Measurements from ENCODE around the gene TXNDC15. TPM values are rescaled to one million over a fixed set of nuclear protein-coding genes. Genes with fewer than 3 reads are reported as not detected.

The TXNDC15 gene
- total RNA-seq, 2 donors from 2014 or later: 31.5 to 36.5 TPM

GRCh38 chr5:134913795-134914194 lies 39.6 kb downstream of the TXNDC15 start:
- DNase-seq: no peak
- no peaks in the 10 kb centered on the region for H3K9me3 ChIP-seq (ENCODE audit: control insufficient read depth, low read length, poor library complexity, severe bottlenecking)
- Mint-ChIP-seq H3K27me3 (no peaks in the 10 kb centered on the region), H3K27ac (no peak overlapping the region), H3K4me1 (peaks cover 12% of the 10 kb centered on the region), H3K4me3 (no peak overlapping the region), H3K36me3 (ENCODE audit: low read depth) (peaks cover 6% of the 10 kb centered on the region)
- no peak for ATAC-seq

- peaks cover 12% of the 10 kb centered on the region for H3K36me3 Mint-ChIP-seq (ENCODE audit: low read depth)
- ATAC-seq (no peak), DNase-seq (no peak)
- H3K27me3 Mint-ChIP-seq: no peaks in the 10 kb centered on the region
- H3K4me1 Mint-ChIP-seq: peaks cover 29% of the 10 kb centered on the region
- no peaks in the 10 kb centered on the region for H3K9me3 ChIP-seq (ENCODE audit: control insufficient read depth, low read length, poor library complexity, severe bottlenecking)
- H3K27ac Mint-ChIP-seq: no peak overlapping the region
- H3K4me3 Mint-ChIP-seq: no peak overlapping the region
Measured at GRCh38 chr5:134917070-134917815, 43.1 kb downstream of the TXNDC15 start.

GRCh38 chr5:134918861-134919260 lies 44.7 kb downstream of the TXNDC15 start:
- DNase-seq: no peak
- Mint-ChIP-seq H3K27me3 (no peaks in the 10 kb centered on the region), H3K4me3 (no peak overlapping the region), H3K4me1 (peaks cover 30% of the 10 kb centered on the region), H3K36me3 (ENCODE audit: low read depth) (peaks cover 14% of the 10 kb centered on the region), H3K27ac (no peak overlapping the region)
- no peak for ATAC-seq
- H3K9me3 ChIP-seq (ENCODE audit: control insufficient read depth, low read length, poor library complexity, severe bottlenecking): no peaks in the 10 kb centered on the region

GRCh38 chr5:134920848-134921575 lies 46.8 kb downstream of the TXNDC15 start:
- Mint-ChIP-seq H3K36me3 (ENCODE audit: low read depth) (peaks cover 14% of the 10 kb centered on the region), H3K27ac (no peak overlapping the region), H3K4me1 (peaks cover 30% of the 10 kb centered on the region), H3K4me3 (no peak overlapping the region), H3K27me3 (no peaks in the 10 kb centered on the region)
- ATAC-seq: no peak
- no peak for DNase-seq
- no peaks in the 10 kb centered on the region for H3K9me3 ChIP-seq (ENCODE audit: control insufficient read depth, low read length, poor library complexity, severe bottlenecking)

GRCh38 chr5:134932508-134932907 lies 58.3 kb downstream of the TXNDC15 start:
- no peaks in the 10 kb centered on the region for H3K27me3 Mint-ChIP-seq
- no peak for DNase-seq
- peaks cover 2% of the 10 kb centered on the region for H3K4me1 Mint-ChIP-seq
- H3K9me3 ChIP-seq (ENCODE audit: control insufficient read depth, low read length, poor library complexity, severe bottlenecking): no peaks in the 10 kb centered on the region
- H3K27ac Mint-ChIP-seq: no peak overlapping the region
- H3K36me3 Mint-ChIP-seq (ENCODE audit: low read depth): peaks cover 3% of the 10 kb centered on the region
- ATAC-seq: no peak
- H3K4me3 Mint-ChIP-seq: no peak overlapping the region

- Mint-ChIP-seq H3K27me3 (no peaks in the 10 kb centered on the region), H3K27ac (no peak overlapping the region), H3K36me3 (ENCODE audit: low read depth) (no peaks in the 10 kb centered on the region), H3K4me3 (no peak overlapping the region), H3K4me1 (peaks cover 6% of the 10 kb centered on the region)
- H3K9me3 ChIP-seq (ENCODE audit: control insufficient read depth, low read length, poor library complexity, severe bottlenecking): no peaks in the 10 kb centered on the region
- ATAC-seq (no peak), DNase-seq (no peak)
Measured at GRCh38 chr5:134934202-134934601, 60.0 kb downstream of the TXNDC15 start.

- no peaks in the 10 kb centered on the region for H3K9me3 ChIP-seq (ENCODE audit: control insufficient read depth, low read length, poor library complexity, severe bottlenecking)
- Mint-ChIP-seq H3K36me3 (ENCODE audit: low read depth) (no peaks in the 10 kb centered on the region), H3K4me3 (no peak overlapping the region), H3K27me3 (no peaks in the 10 kb centered on the region), H3K4me1 (peaks cover 4% of the 10 kb centered on the region), H3K27ac (no peak overlapping the region)
- ATAC-seq (no peak), DNase-seq (no peak)
Measured at GRCh38 chr5:134935711-134936602, 61.8 kb downstream of the TXNDC15 start.

- DNase-seq (no peak), ATAC-seq (no peak)
- H3K4me3 Mint-ChIP-seq: no peak overlapping the region
- H3K9me3 ChIP-seq (ENCODE audit: control insufficient read depth, low read length, poor library complexity, severe bottlenecking): no peaks in the 10 kb centered on the region
- H3K36me3 Mint-ChIP-seq (ENCODE audit: low read depth): no peaks in the 10 kb centered on the region
- no peak overlapping the region for H3K27ac Mint-ChIP-seq
- peaks cover 4% of the 10 kb centered on the region for H3K4me1 Mint-ChIP-seq
- H3K27me3 Mint-ChIP-seq: no peaks in the 10 kb centered on the region
Measured at GRCh38 chr5:134937526-134937925, 63.4 kb downstream of the TXNDC15 start.

GRCh38 chr5:134938030-134938429 lies 63.9 kb downstream of the TXNDC15 start:
- no peaks in the 10 kb centered on the region for H3K9me3 ChIP-seq (ENCODE audit: control insufficient read depth, low read length, poor library complexity, severe bottlenecking)
- no peak overlapping the region for H3K27ac Mint-ChIP-seq
- DNase-seq (no peak), ATAC-seq (no peak)
- H3K4me1 Mint-ChIP-seq: peaks cover 4% of the 10 kb centered on the region
- H3K36me3 Mint-ChIP-seq (ENCODE audit: low read depth): no peaks in the 10 kb centered on the region
- no peaks in the 10 kb centered on the region for H3K27me3 Mint-ChIP-seq
- H3K4me3 Mint-ChIP-seq: no peak overlapping the region

GRCh38 chr5:134939500-134939899 lies 65.3 kb downstream of the TXNDC15 start:
- H3K4me3 Mint-ChIP-seq: no peak overlapping the region
- no peaks in the 10 kb centered on the region for H3K9me3 ChIP-seq (ENCODE audit: control insufficient read depth, low read length, poor library complexity, severe bottlenecking)
- H3K4me1 Mint-ChIP-seq: peaks cover 4% of the 10 kb centered on the region
- no peak overlapping the region for H3K27ac Mint-ChIP-seq
- DNase-seq: no peak
- H3K27me3 Mint-ChIP-seq: no peaks in the 10 kb centered on the region
- no peak for ATAC-seq
- no peaks in the 10 kb centered on the region for H3K36me3 Mint-ChIP-seq (ENCODE audit: low read depth)

- no peak overlapping the region for H3K4me3 Mint-ChIP-seq
- no peaks in the 10 kb centered on the region for H3K27me3 Mint-ChIP-seq
- ATAC-seq (no peak), DNase-seq (no peak)
- H3K27ac Mint-ChIP-seq: no peak overlapping the region
- H3K36me3 Mint-ChIP-seq (ENCODE audit: low read depth): no peaks in the 10 kb centered on the region
- no peaks in the 10 kb centered on the region for H3K9me3 ChIP-seq (ENCODE audit: control insufficient read depth, low read length, poor library complexity, severe bottlenecking)
- no peaks in the 10 kb centered on the region for H3K4me1 Mint-ChIP-seq
Measured at GRCh38 chr5:134943547-134943946, 69.4 kb downstream of the TXNDC15 start.

GRCh38 chr5:134944630-134945029 lies 70.5 kb downstream of the TXNDC15 start:
- Mint-ChIP-seq H3K36me3 (ENCODE audit: low read depth) (no peaks in the 10 kb centered on the region), H3K4me1 (peaks cover 2% of the 10 kb centered on the region), H3K27me3 (no peaks in the 10 kb centered on the region), H3K4me3 (no peak overlapping the region), H3K27ac (no peak overlapping the region)
- DNase-seq (no peak), ATAC-seq (no peak)
- H3K9me3 ChIP-seq (ENCODE audit: control insufficient read depth, low read length, poor library complexity, severe bottlenecking): no peaks in the 10 kb centered on the region

- Mint-ChIP-seq H3K4me3 (no peak overlapping the region), H3K36me3 (ENCODE audit: low read depth) (no peaks in the 10 kb centered on the region), H3K4me1 (peaks cover 2% of the 10 kb centered on the region), H3K27me3 (no peaks in the 10 kb centered on the region), H3K27ac (no peak overlapping the region)
- H3K9me3 ChIP-seq (ENCODE audit: control insufficient read depth, low read length, poor library complexity, severe bottlenecking): no peaks in the 10 kb centered on the region
- no peak for DNase-seq
- no peak for ATAC-seq
Measured at GRCh38 chr5:134945041-134945440, 70.9 kb downstream of the TXNDC15 start.
